Neural progenitor cell (in vitro differentiated cells): Measurements from ENCODE around the gene GGN.

ENCODE experiments used
- EZH2phosphoT487 ChIP-seq: fragments of 200-600 bp; sonication (generic); IDR thresholded peaks from 2 replicates; pipeline ENCODE4 v1.6.1; 2017; ENCODE audit warnings: antibody characterized with exemption
- TF ChIP-seq, protein P1 (sequence below): fragments of 200-600 bp; sonication (generic); IDR thresholded peaks from 2 replicates; pipeline ENCODE4 v1.5.1; 2017; ENCODE audit warnings: antibody characterized with exemption, mild to moderate bottlenecking

DNA sequence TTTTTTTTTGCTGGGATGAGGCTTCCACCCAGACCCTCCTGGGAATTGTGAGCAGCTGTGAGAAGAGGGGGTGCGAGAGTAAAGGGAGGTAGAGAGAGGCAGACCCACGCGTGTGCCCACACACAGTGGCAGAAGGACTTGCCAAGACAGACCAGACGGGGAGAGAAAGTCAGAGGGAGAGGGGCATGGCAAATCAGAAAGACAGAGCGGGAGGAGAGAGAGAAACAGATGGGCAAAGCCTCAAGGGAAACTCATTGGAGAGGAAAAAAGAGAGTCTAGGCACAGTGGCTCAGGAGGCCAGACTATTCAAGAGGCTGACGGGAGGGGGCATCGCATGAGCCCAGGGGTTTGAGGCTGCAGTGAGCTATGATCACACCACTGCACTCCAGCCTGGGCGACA, 35.2 kb downstream of the GGN start:
- TF ChIP-seq, protein P1, sequence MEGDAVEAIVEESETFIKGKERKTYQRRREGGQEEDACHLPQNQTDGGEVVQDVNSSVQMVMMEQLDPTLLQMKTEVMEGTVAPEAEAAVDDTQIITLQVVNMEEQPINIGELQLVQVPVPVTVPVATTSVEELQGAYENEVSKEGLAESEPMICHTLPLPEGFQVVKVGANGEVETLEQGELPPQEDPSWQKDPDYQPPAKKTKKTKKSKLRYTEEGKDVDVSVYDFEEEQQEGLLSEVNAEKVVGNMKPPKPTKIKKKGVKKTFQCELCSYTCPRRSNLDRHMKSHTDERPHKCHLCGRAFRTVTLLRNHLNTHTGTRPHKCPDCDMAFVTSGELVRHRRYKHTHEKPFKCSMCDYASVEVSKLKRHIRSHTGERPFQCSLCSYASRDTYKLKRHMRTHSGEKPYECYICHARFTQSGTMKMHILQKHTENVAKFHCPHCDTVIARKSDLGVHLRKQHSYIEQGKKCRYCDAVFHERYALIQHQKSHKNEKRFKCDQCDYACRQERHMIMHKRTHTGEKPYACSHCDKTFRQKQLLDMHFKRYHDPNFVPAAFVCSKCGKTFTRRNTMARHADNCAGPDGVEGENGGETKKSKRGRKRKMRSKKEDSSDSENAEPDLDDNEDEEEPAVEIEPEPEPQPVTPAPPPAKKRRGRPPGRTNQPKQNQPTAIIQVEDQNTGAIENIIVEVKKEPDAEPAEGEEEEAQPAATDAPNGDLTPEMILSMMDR = no peak
- no peak for TF ChIP-seq EZH2phosphoT487
